Inflammatory macrophage (primary cell): Measurements from ENCODE around the gene MT1X.
"Not testable (repeated sequence)": the region's sequence is repeated elsewhere in the genome, so short reads cannot be mapped to it uniquely, and the experiment has no call there.

Experiments
- DNase-seq, 2 donors: peaks; one replicate each; pipeline ENCODE4 v3.0.0-alpha.2; 2020 to 2022

Gene MT1X

DNA sequence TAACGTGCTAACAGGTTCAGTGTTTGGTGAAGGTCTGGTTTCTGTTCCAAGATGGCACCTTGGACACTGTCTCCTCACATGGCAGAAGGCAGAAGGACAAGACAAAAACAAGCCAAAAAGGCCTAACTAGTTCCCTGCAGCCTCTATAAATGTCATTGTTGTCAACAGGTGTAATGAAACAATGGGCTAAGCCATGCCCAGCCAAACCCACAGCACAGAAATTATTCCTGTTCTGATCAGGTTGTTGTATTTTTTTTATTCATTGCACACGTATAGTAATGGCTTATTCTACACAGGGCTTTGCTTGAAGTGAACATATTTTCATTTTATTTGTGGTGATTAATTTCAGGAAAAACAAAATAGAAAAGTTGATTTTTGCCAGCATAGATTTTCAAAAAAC lies 31.5 kb downstream of the MT1X start:
- DNase-seq = no peak

DNA sequence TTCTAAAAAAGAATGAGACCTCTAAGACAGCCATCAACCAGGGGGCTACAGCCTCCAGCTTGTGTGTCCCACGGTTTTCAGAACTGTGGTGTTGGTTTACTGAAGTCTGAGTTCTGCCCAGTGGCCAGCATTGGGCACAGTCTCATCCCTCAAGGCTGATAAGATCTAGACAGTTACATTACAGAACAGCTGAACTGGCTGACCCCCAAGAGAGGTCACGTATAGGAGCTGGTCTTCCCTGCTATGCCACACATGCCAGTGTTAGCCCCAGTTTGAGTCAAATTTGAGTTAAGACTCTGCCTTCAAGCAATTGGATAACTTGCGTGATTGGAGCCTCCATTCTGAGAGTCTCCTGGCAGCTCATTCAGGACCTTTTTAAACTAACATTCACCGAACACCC lies 32.9 kb downstream of the MT1X start:
- DNase-seq = no peak

DNA sequence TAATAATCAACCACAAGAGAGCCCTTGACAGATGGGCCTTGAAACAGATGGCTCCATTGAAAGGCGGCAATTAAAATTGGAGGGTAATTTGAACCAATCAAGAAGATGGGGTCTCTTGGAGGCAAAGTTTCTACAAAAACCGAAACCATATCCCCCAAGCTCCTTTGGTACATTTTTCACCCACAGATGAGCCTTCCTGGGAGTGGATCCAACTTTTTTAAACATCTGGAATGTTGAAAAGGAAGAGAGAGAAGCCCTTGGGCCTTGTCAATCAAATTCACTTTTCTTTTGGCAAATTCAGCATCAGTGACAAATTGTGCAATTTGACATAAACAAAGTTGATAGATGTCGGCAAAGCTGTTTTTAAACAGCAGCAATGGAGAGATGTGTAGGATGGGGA lies 34.5 kb downstream of the MT1X start:
- no peak for DNase-seq

DNA sequence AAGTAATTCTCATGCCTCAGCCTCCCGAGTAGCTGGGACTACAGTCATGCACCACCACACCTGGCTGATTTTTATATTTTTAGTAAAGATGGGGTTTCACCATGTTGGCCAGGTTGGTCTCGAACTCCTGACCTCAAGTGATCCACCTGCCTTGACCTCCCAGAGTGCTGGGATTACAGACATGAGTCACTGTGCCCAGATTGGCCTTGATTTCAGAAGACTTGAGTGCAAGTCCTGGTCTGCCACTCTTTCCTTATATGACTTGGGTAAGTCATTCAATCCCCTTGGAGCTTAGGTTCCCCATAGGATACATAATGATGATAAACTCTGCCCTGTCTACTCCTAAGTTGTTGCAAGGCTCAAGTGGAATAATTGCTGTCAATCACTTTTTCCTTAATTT lies 35.3 kb downstream of the MT1X start:
- not testable (repeated sequence) for DNase-seq

DNA sequence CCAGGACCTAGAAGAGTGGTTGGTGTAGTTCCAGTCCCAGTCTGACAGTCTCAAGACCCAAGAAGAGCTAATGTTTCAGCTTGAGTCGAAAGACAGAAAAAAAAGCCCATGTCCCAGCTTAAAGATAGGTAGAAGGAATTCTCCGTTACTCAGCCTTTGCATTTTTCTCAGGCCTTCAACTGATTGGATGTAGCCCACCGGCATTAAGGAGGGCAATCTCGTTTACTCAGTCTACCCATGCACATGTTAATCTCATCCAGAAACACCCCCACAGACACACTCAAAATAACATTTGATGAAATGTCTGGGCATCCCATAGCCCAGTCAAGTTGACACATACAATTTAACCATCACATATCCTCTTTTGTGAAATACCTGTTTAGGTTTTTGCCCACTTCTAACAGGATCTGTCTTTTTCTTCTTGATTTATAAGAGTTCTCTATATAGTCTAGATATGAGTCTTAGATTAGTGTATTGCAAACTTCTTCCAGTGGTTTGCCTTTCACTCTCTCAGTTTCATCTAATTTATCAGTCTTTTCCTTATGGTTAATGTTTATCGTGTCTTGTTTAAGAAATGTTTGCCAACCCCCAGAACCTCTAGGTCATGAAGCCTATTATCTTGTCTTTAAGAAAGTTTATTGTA lies 40.1 kb downstream of the MT1X start:
- DNase-seq = no peak

DNA sequence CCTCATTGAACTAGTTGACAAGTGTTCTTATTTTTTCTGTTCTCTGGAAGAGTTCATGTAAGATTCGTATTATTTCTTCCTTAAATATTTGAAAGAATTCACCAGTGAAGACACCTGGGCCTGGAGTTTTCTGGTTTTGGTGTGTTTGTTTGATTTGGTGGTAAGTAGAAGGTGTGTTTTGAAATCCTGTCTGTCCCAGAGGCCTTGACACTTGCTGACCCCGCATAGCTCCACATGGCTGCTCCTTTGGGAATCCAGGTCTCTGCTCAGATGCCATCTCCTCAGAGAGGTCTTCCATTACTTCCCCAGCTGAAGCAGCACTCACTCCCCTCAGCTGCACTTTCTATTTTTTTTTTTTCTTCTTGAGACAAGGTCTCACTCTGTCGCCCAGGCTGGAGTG lies 41.9 kb downstream of the MT1X start:
- DNase-seq = no peak

DNA sequence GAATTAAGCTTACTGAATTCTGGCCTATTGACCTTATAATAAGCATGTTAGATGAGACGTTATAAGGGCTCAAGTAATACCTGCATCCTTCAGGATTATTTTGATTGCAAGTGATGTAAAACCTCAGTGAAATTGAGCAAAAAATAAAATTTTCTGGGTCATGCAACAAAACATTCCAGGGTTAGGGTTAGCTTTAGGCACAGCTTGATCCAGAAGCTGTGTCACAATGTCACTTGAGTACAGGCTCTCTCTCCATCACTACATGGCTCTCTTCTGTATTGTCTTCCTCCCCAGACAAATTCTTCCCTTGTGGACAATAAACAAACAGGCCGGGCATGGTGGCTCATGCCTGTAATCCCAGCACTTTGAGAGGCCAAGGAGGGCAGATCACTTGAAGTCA lies 44.0 kb downstream of the MT1X start:
- no peak for DNase-seq

DNA sequence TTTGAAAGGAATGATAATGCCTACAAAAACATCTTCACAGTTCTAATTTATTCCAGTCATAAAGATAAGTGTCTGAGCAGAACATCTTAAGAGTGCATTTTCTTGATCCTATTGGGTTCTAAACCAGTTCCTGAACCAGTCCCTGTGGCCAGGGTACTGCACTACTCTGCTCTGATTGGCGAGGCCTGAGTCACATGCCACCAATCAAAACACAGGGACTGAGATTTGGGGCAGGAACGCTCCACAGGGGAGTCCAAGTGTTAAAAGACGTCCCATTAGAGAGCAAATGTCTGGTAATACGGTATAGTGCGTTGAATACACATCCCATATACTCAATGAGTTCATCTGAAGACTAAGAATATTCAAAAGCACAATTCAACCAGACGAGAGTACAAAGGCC lies 44.7 kb downstream of the MT1X start:
- DNase-seq = no peak

DNA sequence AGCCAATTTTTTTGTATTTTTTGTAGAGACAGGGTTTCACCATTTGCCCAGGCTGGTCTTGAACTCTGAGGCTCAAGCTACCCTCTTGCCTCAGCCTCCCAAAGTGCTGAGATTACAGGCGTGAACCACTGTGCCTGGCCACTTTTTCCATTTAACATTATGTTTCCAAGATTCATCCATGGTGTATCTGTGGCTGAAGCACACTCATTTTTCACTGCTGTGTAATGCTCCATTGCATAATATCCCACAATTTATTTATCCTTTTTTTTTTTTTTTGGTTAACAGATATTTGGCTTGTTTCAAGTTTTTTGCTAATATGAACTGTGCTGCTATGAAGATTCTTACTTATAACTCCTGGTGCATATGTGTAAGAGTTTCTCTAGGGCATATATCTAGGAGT lies 45.8 kb downstream of the MT1X start:
- DNase-seq = no peak

DNA sequence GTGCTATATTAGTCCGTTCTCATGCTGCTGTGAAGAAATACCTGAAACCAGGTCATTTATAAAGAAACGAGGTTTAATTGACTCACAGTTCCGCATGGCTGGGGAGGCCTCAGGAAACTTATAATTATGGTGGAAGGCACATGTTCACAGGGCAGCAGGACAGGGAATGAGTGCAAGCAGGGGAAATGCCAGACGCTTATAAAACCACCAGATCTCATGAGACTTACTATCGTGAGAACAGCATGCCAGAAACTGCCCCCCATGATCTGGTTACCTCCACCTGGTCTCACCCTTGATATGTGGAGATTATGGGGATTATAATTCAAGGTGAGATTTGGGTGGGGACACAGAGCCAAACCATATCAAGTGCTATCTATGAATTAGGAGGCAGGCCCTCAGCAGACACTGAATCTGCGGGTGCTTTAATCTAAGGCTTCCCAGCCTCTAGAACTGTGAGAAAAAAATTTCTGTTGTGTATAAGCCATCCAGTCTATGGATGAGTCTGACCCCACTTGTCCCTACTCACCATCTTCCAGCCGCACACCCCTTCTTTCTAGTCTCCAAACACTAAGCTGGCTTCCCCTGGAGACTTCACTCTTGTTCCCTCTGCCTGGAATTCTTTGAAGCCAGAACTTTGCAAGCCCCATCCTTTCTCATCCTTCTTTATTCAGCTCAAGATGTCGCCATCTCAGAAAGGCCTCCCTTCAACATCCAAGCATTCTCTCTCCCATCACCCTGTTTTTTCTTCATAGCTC lies 46.9 kb downstream of the MT1X start:
- DNase-seq = no peak

DNA sequence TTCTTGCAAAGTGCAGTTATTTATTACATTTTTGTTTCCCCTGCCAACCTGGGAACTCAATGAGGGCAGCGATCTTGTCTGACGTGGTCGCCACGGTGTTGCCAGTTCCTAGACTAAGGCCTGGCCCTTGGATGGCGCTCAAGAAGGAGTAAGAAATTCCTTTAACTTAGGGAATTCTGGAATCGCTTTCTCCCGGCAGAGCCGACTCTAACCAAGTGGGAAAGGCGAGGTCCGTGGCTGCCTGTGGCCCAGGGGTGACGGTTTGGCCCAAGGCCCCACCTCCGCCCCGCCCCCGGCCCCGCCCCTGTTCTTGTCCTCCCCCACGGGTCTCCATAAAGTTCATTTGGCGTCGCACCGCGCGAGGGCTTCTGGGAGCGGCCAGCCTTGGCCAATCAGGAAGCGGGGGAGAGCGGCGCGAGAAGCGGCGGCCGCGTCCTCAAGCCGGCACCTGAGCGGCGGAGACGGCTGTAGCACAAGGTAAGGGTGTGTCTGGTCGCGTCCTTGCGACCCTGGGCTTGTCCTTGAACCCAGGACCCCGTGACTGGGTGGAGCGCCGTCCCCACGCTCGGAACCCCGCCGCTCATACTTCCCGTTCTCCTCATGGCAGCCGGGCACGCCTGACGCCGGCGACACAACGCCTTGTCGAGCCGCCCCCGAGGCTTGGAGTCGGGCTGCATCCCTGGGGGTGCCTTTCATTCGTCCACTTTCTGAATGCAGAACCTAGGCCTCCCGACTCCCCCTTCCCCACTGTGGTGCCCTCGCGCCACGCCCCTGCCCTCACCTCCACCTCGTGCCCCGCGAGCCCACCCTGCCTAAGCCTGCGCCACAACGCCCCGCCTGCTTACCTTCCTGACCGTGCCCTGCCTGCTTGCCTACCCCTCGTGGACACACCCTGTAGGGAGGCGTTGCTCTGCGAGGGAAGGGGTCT lies 47.7 kb downstream of the MT1X start, which contains the start of gene NUP93:
NUP93 (plus strand) TSS at position 395 of the 928 bp plus-strand sequence. CDS start 18,119 bp downstream, outside the sequence.
- DNase-seq = peak; percentile 89 to 93

DNA sequence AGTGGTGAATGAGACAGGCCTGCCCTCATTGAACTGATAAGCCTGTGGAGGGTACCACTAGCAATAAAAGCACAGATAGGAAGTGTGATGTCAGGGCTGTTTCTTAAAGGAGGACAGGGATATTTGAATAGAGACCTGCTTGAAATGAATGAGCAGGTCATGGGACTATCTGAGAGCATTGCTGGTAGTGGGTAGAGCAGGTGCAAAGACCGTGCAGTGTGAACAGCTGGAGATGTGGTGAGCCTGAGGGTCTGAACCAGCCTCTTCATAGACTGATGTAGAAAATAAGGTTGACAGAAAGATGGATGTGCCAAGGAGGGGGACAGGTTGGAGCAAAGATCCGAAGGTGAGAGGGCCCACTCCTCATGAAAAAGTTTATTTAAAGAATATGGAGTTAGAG lies 50.1 kb downstream of the MT1X start:
- no peak for DNase-seq

DNA sequence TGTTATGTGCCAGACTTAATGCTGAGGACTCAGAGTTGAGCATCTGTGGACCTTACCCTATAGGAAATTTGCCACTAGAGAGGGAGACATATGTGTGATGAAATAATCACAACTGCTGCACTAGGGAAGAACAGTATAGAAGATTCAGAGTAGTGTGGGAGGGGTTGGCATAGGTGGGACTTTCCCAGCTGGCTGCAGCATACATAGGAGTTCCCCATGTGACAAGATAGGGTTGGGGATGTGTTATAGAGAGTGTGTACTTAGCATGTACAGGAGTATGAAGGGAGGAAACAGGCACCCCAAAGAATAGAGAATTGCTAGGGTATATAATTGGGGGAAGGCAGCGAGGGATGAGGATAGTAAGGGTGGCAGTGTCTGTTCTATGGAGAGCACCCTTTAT lies 50.6 kb downstream of the MT1X start:
- DNase-seq = peak; percentile 15 to 62
